ENCODE results near the gene TMEM203.

The TMEM203 gene

DNA sequence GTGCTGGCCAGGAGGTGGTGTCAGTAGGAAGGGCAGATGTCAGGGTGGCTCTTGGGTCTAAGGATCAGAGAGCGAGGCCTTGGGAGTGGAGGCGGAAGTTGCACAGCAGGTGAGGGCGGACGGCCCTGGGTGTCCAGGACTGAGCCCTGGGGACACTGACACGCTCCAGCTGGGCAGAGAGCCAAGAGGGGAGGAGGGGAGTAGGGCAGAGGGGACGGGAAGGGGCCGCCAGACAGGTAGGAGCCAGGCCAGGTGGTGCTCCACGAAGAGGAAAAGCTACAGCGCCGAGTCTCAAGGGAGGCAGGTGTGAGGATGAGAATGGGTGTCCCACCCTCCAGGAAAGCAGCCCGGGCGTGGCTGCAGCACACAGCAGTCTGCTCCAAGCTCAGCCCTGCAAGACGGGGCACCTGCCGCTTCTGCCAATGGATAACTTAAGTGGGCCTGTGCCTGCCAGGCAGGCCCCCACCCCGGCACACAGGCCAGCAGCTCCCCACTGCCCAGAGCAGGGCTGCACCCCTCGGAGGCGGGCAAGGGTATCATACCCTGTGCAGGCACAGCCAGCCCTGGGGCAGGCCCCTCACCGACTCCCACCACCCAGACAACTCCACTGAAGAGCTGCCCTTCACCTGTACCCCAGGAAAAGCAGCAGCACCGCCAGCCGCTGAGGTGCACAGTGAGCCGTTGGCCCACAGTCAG lies 9.8 kb downstream of the TMEM203 start:
- DNase-seq (ENCODE audit: low read depth), result no peak

DNA sequence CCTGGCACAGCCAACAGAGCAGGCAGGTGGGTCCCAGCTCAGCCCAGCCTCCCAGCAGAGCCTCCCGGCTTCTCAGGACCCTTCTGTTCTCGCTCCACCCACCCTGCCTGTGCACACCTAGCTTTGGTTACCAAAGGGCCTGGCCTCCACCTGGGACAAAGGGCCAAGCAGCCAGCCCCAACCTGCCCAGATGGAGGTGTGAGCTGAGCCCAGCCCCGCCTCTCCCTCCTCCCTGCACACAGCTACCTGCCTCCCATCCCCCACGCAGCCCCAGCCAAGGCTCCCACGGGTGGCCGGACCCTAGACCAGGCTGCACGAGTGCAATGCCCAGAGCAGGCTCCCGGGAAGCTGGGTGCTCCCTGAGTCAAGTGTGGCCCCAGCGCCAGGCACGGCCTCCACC lies 10.5 kb downstream of the TMEM203 start:
- DNase-seq (ENCODE audit: low read depth), result no peak

DNA sequence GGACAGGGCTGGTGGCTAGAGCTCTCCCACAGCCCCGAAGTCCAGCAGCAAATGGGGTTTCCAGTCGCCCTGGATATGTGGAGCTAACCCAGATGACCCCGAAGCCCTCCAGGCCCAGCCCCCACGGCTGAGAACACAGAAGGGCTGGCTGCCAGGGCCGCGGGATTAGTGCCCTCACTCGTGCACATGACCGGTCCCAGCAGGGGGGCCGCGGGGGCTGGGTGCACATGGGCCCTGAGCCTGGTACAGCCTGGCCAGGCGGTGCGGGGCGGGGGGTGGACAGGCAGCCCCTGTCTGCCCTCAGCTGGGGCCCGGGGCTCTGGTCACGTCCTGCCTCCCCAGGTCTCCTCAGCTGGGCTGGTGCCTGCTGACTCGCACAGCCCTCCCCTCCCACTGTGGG lies 11.1 kb downstream of the TMEM203 start:
- no peak for DNase-seq (ENCODE audit: low read depth)

DNA sequence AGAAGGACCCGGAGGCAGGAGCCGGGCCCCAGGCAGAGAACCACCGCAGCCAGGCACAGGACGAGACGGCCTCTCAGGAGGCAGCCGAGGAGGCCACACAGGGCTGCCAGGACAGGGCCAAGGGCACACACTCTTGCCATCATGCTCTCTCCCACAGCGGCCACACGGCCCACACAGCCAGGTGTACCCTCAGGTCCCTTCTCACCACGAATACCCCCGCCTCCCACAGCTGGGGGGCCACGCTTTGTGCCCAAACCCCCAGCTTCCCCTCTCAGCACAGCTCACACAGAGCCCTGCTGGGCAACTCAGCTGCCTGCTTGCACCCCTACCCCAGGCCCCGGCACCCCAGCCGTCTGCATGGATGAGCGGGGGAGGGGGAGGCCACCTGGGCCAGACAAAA lies 11.7 kb downstream of the TMEM203 start:
- DNase-seq (ENCODE audit: low read depth), result no peak

- no peak for DNase-seq (ENCODE audit: low read depth)
Observed at GRCh38 chr9:137192859-137193258, 12.6 kb downstream of the TMEM203 start.

DNA sequence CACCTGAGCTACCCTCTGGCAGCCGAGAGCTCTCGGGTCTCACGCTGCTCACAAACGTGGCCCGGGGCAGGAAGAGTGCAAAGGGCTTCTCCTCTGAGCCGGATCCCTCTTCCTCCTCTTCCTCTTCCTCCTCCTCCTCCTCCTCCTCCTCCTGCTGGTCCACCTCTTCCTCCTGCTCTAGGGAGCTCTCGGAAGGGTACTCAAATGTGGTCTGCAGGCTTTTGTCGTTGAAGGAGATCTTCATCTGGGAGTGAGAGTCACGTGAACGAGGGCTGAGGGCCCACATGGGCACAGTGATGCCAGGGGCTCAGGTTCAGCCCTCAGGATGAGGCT lies 13.0 kb downstream of the TMEM203 start:
- DNase-seq (ENCODE audit: low read depth), result no peak

DNA sequence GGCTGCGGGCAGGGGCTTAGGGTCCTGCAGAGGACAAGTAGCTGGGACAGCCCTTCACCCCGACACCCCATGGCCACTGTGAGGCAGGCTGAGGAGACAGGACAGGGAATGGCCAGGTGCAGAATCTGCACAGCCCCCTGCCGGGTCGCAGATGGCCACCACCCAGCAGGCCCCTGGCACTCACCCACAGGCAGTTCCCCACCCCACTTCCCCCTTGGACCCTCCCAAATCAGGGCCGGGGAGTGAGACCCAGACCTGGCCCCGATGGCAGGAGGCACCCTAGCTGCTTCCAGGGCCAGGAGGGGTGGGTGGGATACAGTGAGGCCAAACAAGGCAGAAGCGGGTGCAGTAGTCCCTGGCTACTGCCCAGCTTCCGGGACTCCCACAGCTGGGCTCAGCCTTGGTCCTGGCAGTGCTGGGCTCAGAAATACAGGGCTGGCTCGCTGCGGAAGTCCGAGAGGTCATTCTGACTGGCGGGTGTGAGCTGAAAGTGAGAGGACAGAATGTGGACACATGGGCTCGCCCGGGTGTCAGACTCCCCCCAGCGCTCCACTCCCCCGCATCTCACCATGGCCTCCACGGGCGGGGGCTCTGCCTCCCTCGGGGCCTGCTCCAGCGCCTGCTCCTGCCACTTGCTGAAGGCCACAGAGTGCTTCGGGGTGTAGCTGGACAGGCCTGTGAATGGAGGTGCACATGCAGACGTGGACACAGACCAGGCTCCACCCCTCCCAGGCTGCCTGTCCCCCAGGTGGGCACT lies 13.6 kb downstream of the TMEM203 start:
- DNase-seq (ENCODE audit: low read depth), result no peak

GRCh38 chr9:137191245-137191644 lies 14.2 kb downstream of the TMEM203 start:
- no peak for DNase-seq (ENCODE audit: low read depth)

GRCh38 chr9:137190315-137190856 lies 15.1 kb downstream of the TMEM203 start:
- no peak for DNase-seq (ENCODE audit: low read depth)

DNA sequence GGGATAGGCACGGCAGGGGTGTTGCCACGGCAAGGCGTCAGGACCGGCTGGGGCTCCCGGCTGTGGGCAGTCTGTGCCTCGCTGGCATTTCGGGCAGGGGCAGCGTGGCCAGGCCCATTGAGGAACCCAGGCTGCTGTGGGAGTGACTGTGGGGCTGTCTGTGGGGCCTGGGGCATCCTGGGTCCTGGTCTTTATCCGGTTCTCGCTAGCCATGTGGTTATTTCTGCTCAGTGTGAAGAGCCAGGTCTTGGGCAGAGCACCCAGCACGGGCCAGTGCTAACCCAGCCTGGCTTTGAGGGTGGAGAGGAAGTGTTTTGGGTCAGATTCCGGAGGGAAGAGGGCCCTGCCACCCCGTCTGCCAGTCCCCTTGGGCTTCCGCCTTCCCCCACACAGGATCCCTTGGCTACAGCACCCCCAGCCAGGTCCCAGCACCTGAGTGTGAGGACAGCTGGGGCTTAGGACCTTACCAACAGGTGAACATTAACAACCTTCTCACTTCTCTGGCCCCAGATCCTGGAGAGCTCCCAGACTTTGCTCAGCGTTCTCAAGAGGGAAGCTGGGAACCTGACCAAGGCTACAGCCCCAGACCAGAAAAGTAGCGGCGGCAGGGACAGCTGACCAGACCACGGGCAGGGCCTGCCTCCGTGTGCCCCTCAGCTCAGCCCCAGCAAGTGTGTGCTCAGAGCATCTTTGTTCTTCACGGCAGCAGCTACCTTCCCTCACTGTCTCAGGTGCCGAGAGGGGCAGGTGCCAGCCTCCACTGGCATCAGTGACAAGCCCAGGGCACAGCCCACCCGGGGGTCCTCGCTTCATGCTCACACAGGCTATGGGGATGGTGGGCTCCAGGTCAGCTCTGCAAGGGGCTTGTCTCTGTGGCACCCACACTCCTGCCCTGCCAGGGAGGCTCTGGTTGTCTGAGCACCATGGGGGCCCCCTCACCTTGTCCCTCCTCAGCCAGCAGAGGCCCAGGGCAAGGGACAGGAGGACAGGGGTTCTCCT lies 15.9 kb downstream of the TMEM203 start:
- no peak for DNase-seq (ENCODE audit: low read depth)

DNA sequence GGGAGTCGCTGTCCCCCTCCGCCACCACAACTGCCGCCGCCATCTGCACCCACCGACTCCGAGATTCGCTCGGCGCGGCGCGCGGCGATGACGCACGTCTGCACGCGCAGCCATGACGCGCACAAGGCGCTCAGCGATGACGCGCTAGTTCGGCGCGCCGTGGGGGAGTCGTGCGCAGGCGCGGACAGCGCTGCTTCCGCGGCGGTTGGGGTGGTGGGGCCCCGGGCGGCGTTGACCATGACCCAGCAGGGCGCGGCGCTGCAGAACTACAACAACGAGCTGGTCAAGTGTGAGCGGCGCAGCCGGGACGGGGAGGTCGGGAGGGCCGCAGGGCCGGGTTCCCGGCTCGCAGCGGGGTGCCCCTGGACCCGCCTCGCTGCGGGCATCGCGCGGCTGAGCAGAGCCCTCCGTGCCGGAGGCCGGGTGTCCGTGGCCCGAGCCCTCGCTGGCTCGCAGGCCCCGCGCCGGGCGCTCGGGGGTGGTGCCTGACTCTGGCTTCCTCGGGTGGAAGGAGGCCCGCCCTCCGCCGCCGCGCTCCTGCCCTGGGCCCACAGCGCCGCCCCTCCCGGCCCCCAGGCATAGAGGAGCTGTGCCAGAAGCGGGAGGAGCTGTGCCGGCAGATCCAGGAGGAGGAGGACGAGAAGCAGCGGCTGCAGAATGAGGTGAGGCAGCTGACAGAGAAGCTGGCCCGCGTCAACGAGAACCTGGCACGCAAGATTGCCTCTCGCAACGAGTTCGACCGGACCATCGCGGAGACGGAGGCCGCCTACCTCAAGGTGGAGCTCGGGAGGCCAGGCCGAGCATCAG lies 16.8 kb downstream of the TMEM203 start, which contains the start of the genes ANAPC2 and SSNA1:
Gene ANAPC2, minus strand, starts transcription at position 71 of the 807 bp plus-strand sequence. Its CDS starts 28 bp downstream, at position 43.
Gene SSNA1, plus strand, starts transcription at position 187 of the 807 bp plus-strand sequence. Its CDS starts 51 bp downstream, at position 238.
- DNase-seq (ENCODE audit: low read depth), result peak; percentile 88

DNA sequence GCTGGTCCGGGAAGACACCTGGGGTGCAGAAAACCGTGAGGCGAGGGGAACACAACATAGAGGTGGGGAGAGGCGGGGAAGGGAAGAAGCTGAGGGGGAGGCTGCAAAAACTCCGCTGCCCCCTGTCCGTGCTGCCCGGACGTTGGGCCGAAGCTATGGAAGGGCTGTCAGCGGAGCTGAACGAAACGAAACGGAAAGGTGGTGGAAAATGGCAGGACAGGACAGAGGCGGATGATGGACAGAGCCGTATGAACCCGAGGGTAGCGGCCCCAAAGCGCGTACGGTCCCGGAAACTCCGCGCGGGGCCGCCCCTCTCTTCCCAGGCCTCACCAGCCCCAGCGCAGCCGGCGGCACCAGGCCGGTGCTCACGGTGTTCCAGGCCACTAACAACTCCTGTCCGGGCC lies 17.4 kb downstream of the TMEM203 start:
- no peak for DNase-seq (ENCODE audit: low read depth)

DNA sequence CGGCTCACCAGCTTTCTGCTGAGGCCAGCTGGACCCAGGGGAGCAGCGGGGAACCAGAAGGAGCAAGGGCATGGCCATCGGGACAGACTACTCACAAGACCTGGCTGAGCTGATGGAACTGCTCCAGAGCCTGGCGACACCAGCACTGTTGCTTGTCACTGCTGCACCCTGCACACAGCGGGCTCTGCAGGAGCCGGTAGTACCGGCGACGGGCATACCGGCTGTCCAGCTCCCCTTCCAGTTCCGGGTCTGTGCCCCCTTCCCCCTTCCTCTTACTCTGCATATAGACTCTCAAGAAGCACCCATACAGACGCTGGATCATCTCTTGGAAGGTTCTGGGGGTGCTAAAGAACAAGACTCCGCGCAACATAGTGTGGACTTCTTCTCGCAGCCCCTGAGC lies 18.1 kb downstream of the TMEM203 start:
- no peak for DNase-seq (ENCODE audit: low read depth)

- no peak for DNase-seq (ENCODE audit: low read depth)
Observed at GRCh38 chr9:137186385-137186784, 19.1 kb downstream of the TMEM203 start.

GRCh38 chr9:137185921-137186320 lies 19.5 kb downstream of the TMEM203 start:
- no peak for DNase-seq (ENCODE audit: low read depth)

DNA sequence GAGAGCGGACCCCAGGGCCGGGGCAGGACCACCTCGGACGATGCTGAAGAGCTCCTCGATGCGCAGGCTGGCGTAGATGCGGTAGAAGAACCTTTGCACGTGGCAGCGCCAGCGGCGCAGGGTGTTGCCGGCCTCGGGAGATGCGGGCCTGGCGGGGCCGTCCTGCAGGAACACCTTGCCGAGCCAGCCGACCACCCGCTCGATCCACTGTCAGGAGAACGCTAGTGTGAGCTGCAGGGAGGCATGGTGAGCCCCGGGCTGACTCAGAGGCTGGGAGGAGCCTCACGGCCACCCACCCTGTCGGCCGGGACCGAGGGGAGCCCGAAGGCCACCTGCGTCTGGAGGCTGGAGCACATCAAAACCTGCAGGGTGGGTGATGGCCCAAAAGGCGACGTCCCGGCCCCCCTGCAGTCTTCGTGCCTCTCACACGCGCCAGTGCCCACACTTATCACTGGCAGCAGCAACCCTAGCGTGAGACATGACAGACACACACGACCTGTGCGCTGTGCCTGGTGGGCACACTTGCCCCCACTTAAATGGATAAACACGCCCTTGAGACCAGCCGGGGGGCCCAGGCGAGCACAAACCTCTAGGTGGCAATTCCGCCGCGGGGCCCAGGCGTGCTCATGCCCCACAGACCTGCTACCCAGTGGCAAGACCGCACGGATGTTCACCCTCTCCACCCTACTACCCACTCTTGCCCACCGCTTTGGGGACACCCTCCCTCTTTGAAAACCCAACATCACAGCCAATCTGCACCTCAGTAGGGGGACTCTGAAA lies 20.4 kb downstream of the TMEM203 start:
- no peak for DNase-seq (ENCODE audit: low read depth)

DNA sequence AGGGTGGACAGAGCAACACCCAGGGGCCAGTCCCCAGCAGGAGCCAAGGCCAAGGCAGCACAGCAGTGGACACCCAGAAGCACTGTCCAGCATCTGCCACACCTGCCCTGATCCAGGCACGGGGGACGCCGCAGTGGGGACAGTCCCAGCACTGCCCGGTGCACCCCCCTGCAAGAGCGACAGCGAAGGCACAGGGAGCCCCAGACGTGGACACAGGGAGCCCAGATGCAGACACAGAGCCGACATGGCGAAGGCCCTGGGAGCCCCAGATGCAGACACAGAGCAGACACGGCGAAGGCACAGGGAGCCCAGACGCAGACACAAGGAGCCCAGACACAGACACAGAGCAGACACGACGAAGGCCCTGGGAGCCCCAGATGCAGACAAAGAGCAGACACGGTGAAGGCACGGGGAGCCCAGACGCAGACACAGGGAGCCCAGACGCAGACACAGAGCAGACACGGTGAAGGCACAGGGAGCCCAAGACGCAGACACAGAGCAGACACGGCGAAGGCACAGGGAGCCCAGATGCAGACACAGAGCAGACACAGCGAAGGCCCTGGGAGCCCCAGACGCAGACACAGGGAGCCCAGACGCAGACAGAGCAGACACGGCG lies 21.4 kb downstream of the TMEM203 start:
- DNase-seq (ENCODE audit: low read depth), result no peak

GRCh38 chr9:137182836-137183235 lies 22.6 kb downstream of the TMEM203 start:
- DNase-seq (ENCODE audit: low read depth), result no peak

- no peak for DNase-seq (ENCODE audit: low read depth)
Observed at GRCh38 chr9:137181680-137182079, 23.8 kb downstream of the TMEM203 start.

DNA sequence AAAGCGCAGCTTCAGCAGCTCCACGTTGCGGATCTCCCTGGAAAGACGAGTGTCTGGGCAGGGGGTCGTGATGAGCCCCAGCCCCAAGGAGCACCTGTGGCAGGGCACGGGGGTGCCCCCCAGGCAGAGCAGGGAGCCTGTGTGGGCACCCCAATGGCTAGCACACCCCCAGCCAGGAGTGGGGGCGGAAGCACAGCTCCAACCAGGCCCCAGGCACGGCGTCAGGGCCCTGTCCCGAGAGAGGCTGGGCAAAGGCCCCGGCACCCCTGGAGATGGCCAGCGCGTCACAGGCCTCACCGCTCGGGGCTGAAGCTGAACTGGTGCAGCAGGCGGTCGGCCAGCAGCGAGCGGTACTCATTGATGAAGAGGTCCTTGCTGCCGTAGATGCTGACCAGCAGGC lies 25.0 kb downstream of the TMEM203 start:
- no peak for DNase-seq (ENCODE audit: low read depth)

All from stimulated activated CD8-positive, alpha-beta memory T cell treated with anti-CD3 and anti-CD28 coated beads, Interleukin-12 subunit alpha, Interleukin-12 subunit beta, amount 100 ng/mL, for 1 hour (primary cell).